ENCODE results near the gene QPCT.

QPCT gene

DNA sequence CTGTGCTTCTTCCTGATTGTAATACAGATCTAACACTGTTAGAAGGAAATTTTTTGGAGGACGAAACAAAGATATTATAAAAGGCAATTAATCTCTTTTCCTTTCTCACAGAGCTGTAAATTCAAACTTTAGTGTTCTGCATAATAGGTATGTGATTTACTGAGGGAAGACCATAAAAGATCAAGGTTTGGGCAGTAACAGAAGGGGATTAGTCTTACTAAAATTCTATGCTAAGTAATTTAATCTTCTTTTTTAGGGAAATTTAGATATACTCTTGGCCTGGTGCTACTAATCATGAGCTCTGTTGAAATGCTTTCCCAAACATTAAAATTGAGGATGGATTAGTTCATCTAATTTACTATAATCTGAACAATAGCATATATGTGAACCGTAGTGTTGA is 8.8 kb upstream of the QPCT start:
- H3K27me3 ChIP-seq, result no peaks in the 10 kb centered on the region
- peaks cover 2 to 5% of the 10 kb centered on the region in 2 experiments for H3K4me1 ChIP-seq (ENCODE audit: control insufficient read depth in 1 of 2, insufficient read depth in 1 of 2, low read depth in 1 of 2, low read length in 1 of 2)
- TF ChIP-seq, protein P1, sequence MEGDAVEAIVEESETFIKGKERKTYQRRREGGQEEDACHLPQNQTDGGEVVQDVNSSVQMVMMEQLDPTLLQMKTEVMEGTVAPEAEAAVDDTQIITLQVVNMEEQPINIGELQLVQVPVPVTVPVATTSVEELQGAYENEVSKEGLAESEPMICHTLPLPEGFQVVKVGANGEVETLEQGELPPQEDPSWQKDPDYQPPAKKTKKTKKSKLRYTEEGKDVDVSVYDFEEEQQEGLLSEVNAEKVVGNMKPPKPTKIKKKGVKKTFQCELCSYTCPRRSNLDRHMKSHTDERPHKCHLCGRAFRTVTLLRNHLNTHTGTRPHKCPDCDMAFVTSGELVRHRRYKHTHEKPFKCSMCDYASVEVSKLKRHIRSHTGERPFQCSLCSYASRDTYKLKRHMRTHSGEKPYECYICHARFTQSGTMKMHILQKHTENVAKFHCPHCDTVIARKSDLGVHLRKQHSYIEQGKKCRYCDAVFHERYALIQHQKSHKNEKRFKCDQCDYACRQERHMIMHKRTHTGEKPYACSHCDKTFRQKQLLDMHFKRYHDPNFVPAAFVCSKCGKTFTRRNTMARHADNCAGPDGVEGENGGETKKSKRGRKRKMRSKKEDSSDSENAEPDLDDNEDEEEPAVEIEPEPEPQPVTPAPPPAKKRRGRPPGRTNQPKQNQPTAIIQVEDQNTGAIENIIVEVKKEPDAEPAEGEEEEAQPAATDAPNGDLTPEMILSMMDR (IDR thresholded peaks at IDR 0.05), result no peak
- H3K4me3 ChIP-seq (ENCODE audit: low read depth in 1 of 2, low read length in 1 of 2), result no peak overlapping the region
- H3K27ac ChIP-seq, result no peak overlapping the region
- no peaks in the 10 kb centered on the region for H3K9me3 ChIP-seq
- no peaks in the 10 kb centered on the region for H3K36me3 ChIP-seq

- Histone ChIP-seq H3K9me3 (no peaks in the 10 kb centered on the region), H3K27me3 (no peaks in the 10 kb centered on the region), H3K4me3 (ENCODE audit: low read depth in 1 of 2, low read length in 1 of 2) (no peak overlapping the region), H3K36me3 (no peaks in the 10 kb centered on the region), H3K4me1 (ENCODE audit: control insufficient read depth in 1 of 2, insufficient read depth in 1 of 2, low read depth in 1 of 2, low read length in 1 of 2) (no peaks in the 10 kb centered on the region), H3K27ac (no peak overlapping the region)
- TF ChIP-seq, protein P1 (IDR thresholded peaks at IDR 0.05), result no peak
Observed at GRCh38 chr2:37337620-37338280, 6.7 kb upstream of the QPCT start.

DNA sequence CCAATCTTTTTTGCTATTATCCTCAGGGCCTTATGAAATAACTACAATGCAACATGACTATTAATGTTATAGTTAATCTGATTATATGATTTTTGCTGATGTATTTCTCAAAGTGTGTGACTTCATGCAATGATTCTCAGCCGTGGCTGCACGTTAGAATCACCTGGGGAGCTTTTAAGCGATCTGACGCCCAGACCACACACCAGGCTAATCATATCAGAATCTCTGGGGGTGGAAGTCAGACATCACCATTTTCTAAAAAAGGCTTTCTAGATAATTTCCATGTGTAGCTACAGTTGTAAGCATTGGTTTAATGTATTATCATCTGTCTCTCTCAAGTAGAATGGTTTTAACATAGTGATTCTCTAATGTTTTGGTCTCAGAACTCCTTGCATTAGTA is 5.5 kb upstream of the QPCT start:
- H3K4me1 ChIP-seq (ENCODE audit: control insufficient read depth in 1 of 2, insufficient read depth in 1 of 2, low read depth in 1 of 2, low read length in 1 of 2), result peaks cover 5% of the 10 kb centered on the region in 2 experiments
- no peaks in the 10 kb centered on the region for H3K27me3 ChIP-seq
- H3K9me3 ChIP-seq, result no peaks in the 10 kb centered on the region
- H3K4me3 ChIP-seq (ENCODE audit: low read depth in 1 of 2, low read length in 1 of 2), result no peak overlapping the region
- H3K27ac ChIP-seq, result no peak overlapping the region
- H3K36me3 ChIP-seq, result no peaks in the 10 kb centered on the region
- TF ChIP-seq, protein P1 (IDR thresholded peaks at IDR 0.05), result no peak

GRCh38 chr2:37340637-37341036 is 3.8 kb upstream of the QPCT start:
- Histone ChIP-seq H3K9me3 (no peaks in the 10 kb centered on the region), H3K36me3 (no peaks in the 10 kb centered on the region), H3K4me1 (ENCODE audit: control insufficient read depth in 1 of 2, insufficient read depth in 1 of 2, low read depth in 1 of 2, low read length in 1 of 2) (peaks cover 13% of the 10 kb centered on the region in 2 experiments), H3K27ac (no peak overlapping the region), H3K4me3 (ENCODE audit: low read depth in 1 of 2, low read length in 1 of 2) (no peak overlapping the region), H3K27me3 (no peaks in the 10 kb centered on the region)
- TF ChIP-seq, protein P1 (IDR thresholded peaks at IDR 0.05), result no peak

GRCh38 chr2:37342591-37343220 is 1.7 kb upstream of the QPCT start:
- H3K27ac ChIP-seq, result no peak overlapping the region
- no peaks in the 10 kb centered on the region for H3K27me3 ChIP-seq
- H3K4me1 ChIP-seq (ENCODE audit: control insufficient read depth in 1 of 2, insufficient read depth in 1 of 2, low read depth in 1 of 2, low read length in 1 of 2), result peaks cover 31% of the 10 kb centered on the region in 2 experiments
- no peaks in the 10 kb centered on the region for H3K9me3 ChIP-seq
- TF ChIP-seq, protein P1 (IDR thresholded peaks at IDR 0.05), result no peak
- no peak overlapping the region for H3K4me3 ChIP-seq (ENCODE audit: low read depth in 1 of 2, low read length in 1 of 2)
- H3K36me3 ChIP-seq, result no peaks in the 10 kb centered on the region

All from neutrophil (primary cell).